Germinal center (tissue), 1 donor: ENCODE measurements around the gene GSG1L.
"Not testable (repeated sequence)": the region's sequence is repeated elsewhere in the genome, so short reads cannot be mapped to it uniquely, and the experiment has no call there.

ENCODE experiments used
- DNase-seq: peaks from one replicate; pipeline ENCODE4 v3.0.0; 2012; ENCODE audit warnings: mixed read lengths, low spot score

The GSG1L gene

DNA sequence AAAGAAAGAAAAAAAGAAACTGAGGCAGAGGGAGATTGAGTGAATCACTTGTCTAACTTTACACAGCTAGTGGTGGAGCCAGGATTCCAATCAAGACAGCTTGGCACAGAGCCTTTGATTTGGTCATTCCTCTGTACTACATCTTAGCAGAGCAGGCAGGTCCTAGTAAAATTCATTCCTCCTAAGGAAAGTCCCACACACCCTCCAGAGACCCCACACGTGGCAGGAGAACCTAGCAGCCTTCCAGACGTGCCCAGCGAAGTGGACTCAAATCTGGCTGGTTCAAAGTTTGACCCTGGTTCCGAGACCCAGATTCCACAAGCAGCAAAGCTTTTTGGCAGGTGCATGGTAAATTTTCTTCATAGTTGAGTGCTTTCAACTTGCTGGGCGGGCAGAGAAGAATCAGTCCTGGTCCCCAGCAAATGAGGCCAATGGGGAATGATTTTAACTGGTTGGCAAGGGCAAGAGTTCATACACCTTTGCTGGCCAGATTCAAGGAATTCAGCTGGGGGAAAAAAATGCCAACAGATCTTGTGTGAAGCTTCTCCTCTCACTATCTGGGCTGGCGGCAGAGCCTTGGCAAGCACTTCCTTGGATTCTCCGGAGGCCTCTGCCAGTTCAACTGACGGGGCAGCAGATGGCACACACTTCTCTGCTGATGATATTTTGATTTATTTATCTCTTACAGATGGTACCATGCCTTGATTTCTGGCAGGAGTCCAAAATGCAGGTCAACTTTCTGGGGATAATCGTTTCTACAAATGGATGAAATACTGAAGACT, 82.4 kb downstream of the GSG1L start:
- no peak for DNase-seq

- DNase-seq = no peak
These were observed 83.3 kb downstream of the GSG1L start for GRCh38 chr16:27980076-27980775.

DNA sequence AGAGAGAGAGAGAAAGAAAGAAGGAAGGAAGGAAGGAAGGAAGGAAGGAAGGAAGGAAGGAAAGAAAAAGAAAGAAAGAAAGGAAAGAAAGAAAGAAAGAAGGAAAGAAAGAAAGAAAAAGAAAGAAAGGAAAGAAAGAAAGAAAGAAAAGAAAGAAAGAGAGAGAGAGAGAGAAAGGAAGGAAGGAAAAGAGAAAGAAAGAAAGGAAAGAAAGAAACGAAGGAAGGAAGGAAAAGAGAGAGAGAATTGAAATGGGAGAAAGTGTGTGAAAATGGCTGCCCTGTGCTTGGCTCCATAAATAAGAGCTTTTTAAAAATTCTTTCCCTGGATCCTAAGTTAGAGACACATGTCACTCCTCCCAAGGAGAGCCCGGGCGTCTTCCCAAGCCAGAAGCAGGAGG, 83.8 kb downstream of the GSG1L start:
- not testable (repeated sequence) for DNase-seq

DNA sequence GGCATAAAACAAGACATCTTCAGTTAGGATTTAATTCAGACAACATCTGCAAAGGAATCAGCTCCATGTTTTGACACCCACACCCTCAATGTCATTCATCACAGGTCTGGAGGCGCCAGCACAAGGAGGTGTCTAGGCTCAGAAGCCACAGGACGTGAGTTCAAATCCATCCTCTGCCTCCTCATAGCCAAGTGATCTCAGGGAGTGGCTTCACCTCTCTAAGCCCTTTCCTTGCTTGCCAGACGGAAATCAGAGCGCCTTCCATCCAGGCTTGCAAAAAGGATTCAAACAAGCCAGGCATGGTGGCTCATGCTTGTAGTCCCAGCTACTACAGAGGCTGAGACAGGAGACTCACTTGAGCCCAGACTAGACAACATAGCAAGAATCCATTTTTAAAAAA, 84.6 kb downstream of the GSG1L start:
- DNase-seq = no peak

DNA sequence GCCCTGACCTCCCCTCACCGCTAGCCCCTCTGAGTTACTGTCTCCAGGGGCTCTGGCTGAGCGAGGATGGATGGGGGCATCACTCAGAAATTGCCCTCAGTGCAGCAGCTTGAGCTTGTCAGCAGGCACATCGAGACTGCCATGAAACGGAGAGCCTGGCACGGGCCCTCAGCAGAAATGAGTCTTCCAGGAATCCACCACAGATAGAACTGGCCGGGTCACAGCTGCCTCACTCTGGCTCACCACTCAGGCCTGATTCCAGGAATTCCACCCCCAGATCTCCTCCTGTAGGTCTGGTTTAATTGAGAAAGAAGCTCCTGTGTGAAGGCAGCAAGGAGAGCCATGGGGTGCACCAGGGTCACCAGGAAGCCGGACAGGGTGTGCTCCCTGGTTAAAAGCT, 85.5 kb downstream of the GSG1L start:
- no peak for DNase-seq

DNA sequence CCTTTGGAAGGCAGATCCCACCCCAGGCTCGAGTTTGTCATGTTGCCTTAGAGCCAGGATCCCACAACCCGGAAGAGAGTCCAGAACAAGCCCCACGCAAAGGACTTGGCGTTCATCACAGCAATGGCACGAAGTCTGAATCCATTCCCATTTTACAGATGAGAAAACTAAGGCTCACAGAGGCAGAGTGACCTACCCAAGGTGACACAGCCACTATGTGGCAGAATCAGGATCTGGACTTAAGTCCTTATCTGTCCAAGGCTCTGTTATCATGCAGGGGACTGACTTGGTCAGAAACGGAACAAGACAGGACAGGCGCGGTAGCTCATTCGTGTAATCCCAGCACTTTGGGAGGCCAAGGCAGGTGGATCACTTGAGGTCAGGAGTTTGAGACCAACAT, 86.5 kb downstream of the GSG1L start:
- no peak for DNase-seq

GRCh38 chr16:27974896-27975540, 88.5 kb downstream of the GSG1L start:
- DNase-seq = no peak

DNA sequence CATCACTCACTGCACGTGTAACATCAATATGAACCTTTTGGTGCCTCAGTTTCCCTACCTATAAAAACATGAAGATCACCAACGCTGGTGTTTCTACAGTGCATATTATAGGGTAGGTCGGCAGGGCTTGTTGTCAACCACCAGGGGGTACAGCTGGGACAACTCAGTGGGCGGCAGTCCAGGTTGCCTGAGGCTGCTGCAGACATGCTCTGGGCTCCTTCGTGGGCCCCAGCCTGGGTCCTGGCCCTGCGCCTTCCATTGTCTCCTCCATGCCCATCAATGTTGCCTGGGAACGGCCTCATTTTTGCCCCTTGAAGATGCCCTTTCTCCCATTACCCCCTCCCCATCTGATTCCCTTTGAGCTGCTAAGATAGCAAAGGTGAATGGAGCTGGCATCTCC, 89.8 kb downstream of the GSG1L start:
- no peak for DNase-seq

DNA sequence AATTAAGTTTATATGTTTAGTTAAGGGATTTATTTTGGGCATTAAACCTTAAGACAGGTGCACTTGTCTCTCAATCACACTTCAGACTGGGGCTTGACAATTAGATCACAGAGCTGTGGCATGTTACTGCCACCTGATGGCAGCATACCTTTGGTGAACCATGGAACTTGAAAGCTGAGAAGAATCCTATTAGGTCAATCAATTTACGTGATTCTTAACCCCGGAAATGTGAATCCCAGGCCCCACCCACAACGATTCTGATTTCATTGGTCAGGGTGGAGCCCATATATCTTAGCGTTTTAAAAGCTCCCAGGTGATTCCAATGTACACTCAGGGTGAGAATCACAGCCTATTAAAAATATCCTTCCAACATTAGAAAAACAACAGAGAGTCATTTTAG, 91.0 kb downstream of the GSG1L start:
- DNase-seq = peak; percentile 61

DNA sequence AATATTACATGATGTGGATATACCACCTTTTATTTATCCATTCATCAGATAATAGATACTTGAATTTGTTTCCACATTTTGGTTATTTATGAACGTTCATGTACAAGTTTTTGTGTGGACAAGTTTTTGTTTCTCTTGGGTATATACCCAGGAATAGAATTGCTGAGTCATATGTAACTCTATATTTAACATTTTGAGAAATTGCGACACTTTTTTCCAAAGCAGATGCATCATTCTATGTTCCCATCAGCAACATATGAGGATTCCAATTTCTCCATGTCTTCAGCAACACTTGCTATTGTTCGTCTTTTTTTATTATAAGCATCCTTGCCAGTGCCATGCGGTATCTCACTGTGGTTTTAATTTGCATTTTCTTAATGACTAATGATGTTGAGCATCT, 93.9 kb downstream of the GSG1L start:
- no peak for DNase-seq

DNA sequence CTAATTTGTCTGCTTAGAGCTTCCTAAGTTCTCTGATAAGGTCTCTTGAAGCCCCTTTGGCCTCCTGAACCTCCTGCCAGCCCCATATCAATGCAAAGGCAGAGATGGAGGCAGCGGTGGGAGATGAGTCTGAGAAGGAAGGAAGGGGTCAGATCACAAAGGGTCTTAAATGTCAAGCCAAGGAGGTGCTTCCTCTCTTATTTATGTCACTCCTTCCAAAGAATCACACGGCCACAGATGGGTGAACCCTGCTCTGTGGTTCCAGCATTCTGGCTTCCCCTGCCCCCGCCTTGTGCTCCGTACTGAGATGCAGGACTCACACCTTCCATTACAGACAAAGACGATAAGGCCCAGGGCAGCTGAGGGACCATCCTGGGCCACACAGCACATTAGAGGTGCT, 96.3 kb downstream of the GSG1L start:
- DNase-seq = no peak

GRCh38 chr16:27966756-27967155, 96.8 kb downstream of the GSG1L start:
- DNase-seq = no peak

GRCh38 chr16:27965801-27966200, 97.7 kb downstream of the GSG1L start:
- DNase-seq = no peak

DNA sequence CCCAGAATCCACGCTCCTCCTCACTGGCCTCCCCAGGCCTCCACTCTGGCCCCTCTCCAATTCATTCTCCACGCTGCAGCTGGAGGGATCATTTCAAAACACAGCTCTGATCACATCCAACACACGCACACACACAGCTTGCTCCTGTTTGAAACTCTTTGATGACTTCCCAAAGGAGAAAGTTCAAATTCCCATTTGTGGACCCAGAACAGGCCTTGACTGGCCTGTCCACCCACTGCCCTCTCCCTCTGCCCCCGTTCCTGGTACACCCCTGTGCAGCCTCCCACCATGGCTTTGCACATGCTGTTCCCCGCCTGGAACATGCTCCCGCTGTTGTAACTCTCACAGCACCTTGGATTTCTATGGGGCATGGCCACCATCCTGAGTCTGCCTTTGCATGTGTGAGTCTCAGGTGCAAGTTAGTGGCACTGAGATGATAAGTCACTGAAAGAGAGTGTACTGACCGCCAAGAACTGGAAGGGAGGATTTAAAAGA, 100.0 kb downstream of the GSG1L start:
- DNase-seq = no peak

DNA sequence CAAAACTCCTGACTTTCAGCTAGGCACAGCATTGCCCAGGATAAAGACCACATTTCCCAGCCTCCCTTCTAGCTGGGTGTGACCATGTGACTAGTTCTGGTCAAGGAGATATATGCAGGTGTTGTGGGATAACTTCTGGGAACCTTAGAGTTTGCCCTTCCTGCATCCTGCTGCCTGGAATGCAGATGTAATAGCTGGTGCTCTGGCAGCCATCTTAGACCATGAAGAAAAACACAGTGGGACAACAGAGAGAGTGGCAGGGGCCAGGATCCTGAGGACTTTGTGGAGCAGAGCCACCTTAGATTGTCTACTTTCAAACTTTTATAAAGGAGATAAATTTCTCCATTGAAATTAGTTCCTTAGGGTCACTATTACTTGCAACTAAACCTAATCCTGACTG, 101.3 kb downstream of the GSG1L start:
- DNase-seq = no peak

DNA sequence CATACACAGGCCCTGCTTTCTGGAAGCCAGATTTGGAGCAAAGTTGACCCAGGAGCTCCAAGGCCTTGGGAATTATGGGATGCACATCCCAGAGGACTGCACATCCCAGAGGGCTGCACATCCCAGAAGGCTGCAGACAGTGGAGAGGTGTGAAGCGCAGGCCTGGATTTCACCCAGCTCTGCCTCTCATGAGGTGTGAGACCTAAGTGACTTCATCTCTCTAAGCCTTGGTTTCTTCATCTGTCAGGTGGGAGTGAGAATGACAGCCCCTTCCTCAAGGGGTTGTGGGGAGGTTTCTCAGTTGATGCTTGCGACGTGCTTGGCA, 102.3 kb downstream of the GSG1L start:
- DNase-seq = no peak

DNA sequence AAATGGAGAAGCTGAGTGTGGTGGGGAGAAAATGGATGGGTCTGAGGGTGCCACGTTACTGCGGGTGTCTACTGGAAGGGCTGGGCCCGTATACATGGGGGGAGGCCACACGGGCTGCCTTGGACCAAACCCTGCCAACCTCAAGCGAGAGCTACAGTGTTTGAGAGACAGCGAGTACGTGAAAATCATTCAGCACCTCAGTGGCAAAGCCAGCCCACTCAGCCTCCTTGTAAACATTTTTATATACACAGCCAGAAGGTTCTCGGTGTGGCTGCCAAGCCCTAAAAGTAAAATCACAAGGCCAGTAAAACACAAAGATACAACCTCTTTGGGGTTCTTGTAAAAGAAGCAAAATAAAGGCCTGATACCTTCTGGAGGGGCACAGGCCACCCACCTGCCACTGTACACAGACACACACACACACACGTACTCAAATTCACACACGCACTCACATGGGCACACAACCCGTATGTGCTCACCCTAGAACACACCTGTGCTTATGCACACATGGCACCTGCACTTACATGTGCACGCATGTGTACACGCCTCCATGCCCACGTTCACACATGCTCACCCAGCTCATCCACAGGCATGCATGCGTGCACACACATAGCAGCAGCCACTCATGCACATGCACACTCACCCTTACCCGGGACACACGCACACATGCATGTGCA, 102.8 kb downstream of the GSG1L start:
- DNase-seq = no peak

GRCh38 chr16:27959914-27960313, 103.6 kb downstream of the GSG1L start:
- no peak for DNase-seq

- no peak for DNase-seq
These were observed 109.3 kb downstream of the GSG1L start for GRCh38 chr16:27954191-27954590.

GRCh38 chr16:27952811-27953210, 110.7 kb downstream of the GSG1L start:
- no peak for DNase-seq

- no peak for DNase-seq
These were observed 111.9 kb downstream of the GSG1L start for GRCh38 chr16:27951489-27952120.

GRCh38 chr16:27950206-27950887, 113.2 kb downstream of the GSG1L start:
- DNase-seq = no peak
